Caco-2 (cell line): Measurements from ENCODE around the gene RASEF. TPM values are rescaled to one million over a fixed set of nuclear protein-coding genes. Genes with fewer than 3 reads are reported as not detected.
"Not testable (repeated sequence)": the region's sequence is repeated elsewhere in the genome, so short reads cannot be mapped to it uniquely, and the experiment has no call there.

ENCODE experiments used
- BruUV-seq: library from RNA; stranded (reverse); fragments of 400-500 nt; replicated peaks from 2 replicates; lab custom pipeline; 2021; lab: Mats Ljungman, UMichigan
- CTCF ChIA-PET: fragments of 300-600 bp; sonication (Branson Sonifier 250); formaldehyde crosslinking; loops from one replicate; lab custom pipeline; 2022; ENCODE audit warnings: antibody characterized with exemption; lab: Charles Lee
- POLR2A ChIA-PET: fragments of 300-600 bp; sonication (Branson Sonifier 250); formaldehyde crosslinking; loops from one replicate; lab custom pipeline; 2022; ENCODE audit warnings: antibody characterized with exemption; lab: Charles Lee
- DNase-seq, 2 experiments: peaks; one replicate each; pipeline versions ENCODE4 v3.0.0 to v3.0.0-alpha.2; 2020 to 2022
- H3K27me3 ChIP-seq: replicated peaks from 2 replicates; pipeline ENCODE4 v1.6.0; 2011; ENCODE audit warnings: low read length; ENCODE audit not compliant: control insufficient read depth, insufficient read depth
- H3K36me3 ChIP-seq: 2 replicates; pipeline ENCODE4 v1.5.1; 2011; ENCODE audit warnings: low read length; ENCODE audit not compliant: control insufficient read depth, insufficient read depth
- H3K4me1 ChIP-seq: fragments of 250-450 bp; sonication (Bioruptor Pico); 2 replicates; pipeline ENCODE4 v1.5.1; 2020; ENCODE audit warnings: mild to moderate bottlenecking
- H3K4me3 ChIP-seq: 2 replicates; pipeline ENCODE4 v1.5.1; 2011; ENCODE audit warnings: low read depth, mild to moderate bottlenecking, control low read depth, low read length
- H3K9me3 ChIP-seq: fragments of 250-450 bp; sonication (Bioruptor Pico); 2 replicates; pipeline ENCODE4 v1.5.1; 2020; ENCODE audit warnings: mild to moderate bottlenecking, moderate library complexity
- H3K27ac Mint-ChIP-seq: one replicate; pipeline ENCODE4 v1.8.0; 2022; ENCODE audit warnings: mixed read lengths; ENCODE audit not compliant: unreplicated experiment
- H3K27me3 Mint-ChIP-seq: one replicate; pipeline ENCODE4 v1.8.0; 2022; ENCODE audit warnings: mixed read lengths; ENCODE audit not compliant: insufficient read depth, unreplicated experiment
- H3K36me3 Mint-ChIP-seq: one replicate; pipeline ENCODE4 v1.8.0; 2022; ENCODE audit warnings: mild to moderate bottlenecking, mixed read lengths; ENCODE audit not compliant: insufficient read depth, unreplicated experiment
- H3K4me1 Mint-ChIP-seq: one replicate; pipeline ENCODE4 v1.8.0; 2022; ENCODE audit warnings: low read depth, mixed read lengths; ENCODE audit not compliant: unreplicated experiment
- H3K4me3 Mint-ChIP-seq: one replicate; pipeline ENCODE4 v1.8.0; 2022; ENCODE audit warnings: mild to moderate bottlenecking, moderate library complexity, mixed read lengths; ENCODE audit not compliant: unreplicated experiment
- H3K9me3 Mint-ChIP-seq: one replicate; pipeline ENCODE4 v1.8.0; 2022; ENCODE audit warnings: mixed read lengths; ENCODE audit not compliant: unreplicated experiment
- intact Hi-C: fragments of 100-400 bp; cut with micrococcal nuclease; formaldehyde crosslinking; loops from one replicate; pipeline ENCODE4 v1.10.0; 2022; ENCODE audit not compliant: unreplicated experiment
- total RNA-seq: library from RNA; stranded (reverse); gene quantifications from 2 replicates; pipeline ENCODE4 v1.2.3, GENCODE V29; 2022
- TF ChIP-seq, protein P1 (sequence below), 2 experiments: fragments of 200-600 bp in 1 of 2; IDR thresholded peaks; 1 replicate in 1 of 2; 2 replicates in 1 of 2; pipeline versions ENCODE4 v1.5.1 to v1.8.0; 2011 to 2022; ENCODE audit warnings: antibody characterized with exemption in 1 of 2, control low read depth in 1 of 2, inconsistent platforms in 1 of 2, low read depth in 1 of 2, low read length in 1 of 2, mild to moderate bottlenecking in 1 of 2, moderate library complexity in 1 of 2; ENCODE audit not compliant: insufficient read depth in 1 of 2, severe bottlenecking in 1 of 2, unreplicated experiment in 1 of 2

The RASEF gene
- total RNA-seq, 1 experiment from 2014 or later: 0.32 TPM

GRCh38 chr9:82934949-82935348, 128.0 kb downstream of the RASEF start:
- no TSS peak for BruUV-seq
- Mint-ChIP-seq H3K36me3 (no peaks in the 10 kb centered on the region), H3K4me3 (no peak overlapping the region), H3K27me3 (no peaks in the 10 kb centered on the region), H3K4me1 (no peaks in the 10 kb centered on the region), H3K9me3 (no peaks in the 10 kb centered on the region), H3K27ac (no peak overlapping the region)
- ChIA-PET POLR2A (no interaction called here), CTCF (no interaction called here)
- TF ChIP-seq, protein P1, sequence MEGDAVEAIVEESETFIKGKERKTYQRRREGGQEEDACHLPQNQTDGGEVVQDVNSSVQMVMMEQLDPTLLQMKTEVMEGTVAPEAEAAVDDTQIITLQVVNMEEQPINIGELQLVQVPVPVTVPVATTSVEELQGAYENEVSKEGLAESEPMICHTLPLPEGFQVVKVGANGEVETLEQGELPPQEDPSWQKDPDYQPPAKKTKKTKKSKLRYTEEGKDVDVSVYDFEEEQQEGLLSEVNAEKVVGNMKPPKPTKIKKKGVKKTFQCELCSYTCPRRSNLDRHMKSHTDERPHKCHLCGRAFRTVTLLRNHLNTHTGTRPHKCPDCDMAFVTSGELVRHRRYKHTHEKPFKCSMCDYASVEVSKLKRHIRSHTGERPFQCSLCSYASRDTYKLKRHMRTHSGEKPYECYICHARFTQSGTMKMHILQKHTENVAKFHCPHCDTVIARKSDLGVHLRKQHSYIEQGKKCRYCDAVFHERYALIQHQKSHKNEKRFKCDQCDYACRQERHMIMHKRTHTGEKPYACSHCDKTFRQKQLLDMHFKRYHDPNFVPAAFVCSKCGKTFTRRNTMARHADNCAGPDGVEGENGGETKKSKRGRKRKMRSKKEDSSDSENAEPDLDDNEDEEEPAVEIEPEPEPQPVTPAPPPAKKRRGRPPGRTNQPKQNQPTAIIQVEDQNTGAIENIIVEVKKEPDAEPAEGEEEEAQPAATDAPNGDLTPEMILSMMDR (IDR thresholded peaks at IDR 0.05; ENCODE audit: insufficient read depth in 1 of 2, low read depth in 1 of 2, low read length in 1 of 2, severe bottlenecking in 1 of 2, unreplicated experiment in 1 of 2): no peak
- H3K27me3 ChIP-seq: no peaks in the 10 kb centered on the region
- H3K9me3 ChIP-seq: no peaks in the 10 kb centered on the region
- intact Hi-C loops: no loop called here
- peak; percentile 56 to 66 for DNase-seq
- no peaks in the 10 kb centered on the region for H3K36me3 ChIP-seq
- no peak overlapping the region for H3K4me3 ChIP-seq
- peaks cover 15% of the 10 kb centered on the region; the same call in 1 of the 2 replicates for H3K4me1 ChIP-seq

- H3K4me1 Mint-ChIP-seq, H3K36me3 ChIP-seq, H3K4me3 Mint-ChIP-seq, intact Hi-C loops, H3K4me3 ChIP-seq, H3K27me3 Mint-ChIP-seq, H3K9me3 Mint-ChIP-seq, H3K27me3 ChIP-seq, H3K27ac Mint-ChIP-seq, H3K36me3 Mint-ChIP-seq, H3K9me3 ChIP-seq, DNase-seq, CTCF ChIA-PET, POLR2A ChIA-PET, BruUV-seq: not testable (repeated sequence)
- peaks cover 15% of the 10 kb centered on the region; the same call in 1 of the 2 replicates for H3K4me1 ChIP-seq
Measured at GRCh38 chr9:82934025-82934424, 128.9 kb downstream of the RASEF start.

DNA sequence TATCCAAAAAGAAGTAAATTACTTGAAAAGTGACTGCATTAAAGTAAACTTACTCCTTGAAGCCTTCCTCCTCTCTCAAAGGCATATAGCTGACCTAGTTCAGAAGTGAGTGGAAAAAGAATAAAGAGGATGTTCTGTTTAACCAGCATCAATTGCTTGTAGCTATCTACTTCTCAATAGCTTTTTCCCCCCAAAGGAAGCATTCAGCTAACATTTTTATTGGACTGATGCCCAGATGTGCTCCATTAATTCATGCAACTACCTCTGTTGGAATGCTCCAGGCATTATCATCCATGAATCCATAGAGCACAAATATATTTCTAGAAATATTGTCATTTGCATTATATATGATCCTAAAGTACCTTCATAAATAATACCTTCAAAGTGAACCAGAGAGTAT, 132.8 kb downstream of the RASEF start:
- Histone ChIP-seq H3K4me1 (peaks cover 7% of the 10 kb centered on the region; the same call in 1 of the 2 replicates), H3K27me3 (no peaks in the 10 kb centered on the region), H3K36me3 (no peaks in the 10 kb centered on the region), H3K4me3 (no peak overlapping the region), H3K9me3 (no peaks in the 10 kb centered on the region)
- intact Hi-C loops: no loop called here
- no peak for DNase-seq
- TF ChIP-seq, protein P1 (IDR thresholded peaks at IDR 0.05; ENCODE audit: insufficient read depth in 1 of 2, low read depth in 1 of 2, low read length in 1 of 2, severe bottlenecking in 1 of 2, unreplicated experiment in 1 of 2): no peak
- Mint-ChIP-seq H3K9me3 (no peaks in the 10 kb centered on the region), H3K36me3 (no peaks in the 10 kb centered on the region), H3K27ac (no peak overlapping the region), H3K4me3 (no peak overlapping the region), H3K4me1 (no peaks in the 10 kb centered on the region), H3K27me3 (no peaks in the 10 kb centered on the region)
- POLR2A ChIA-PET: no interaction called here
- BruUV-seq: no TSS peak
- CTCF ChIA-PET: no interaction called here
